ENCODE data around the gene CDH20. TPM values are rescaled to one million over a fixed set of nuclear protein-coding genes. Genes with fewer than 3 reads are reported as not detected.
A peak's percentile ranks its signal among the peaks of the same experiment; 100 is the strongest.

CDH20 gene
- total RNA-seq, 2 donors from 2014 or later = 0.28 to 0.68 TPM

DNA sequence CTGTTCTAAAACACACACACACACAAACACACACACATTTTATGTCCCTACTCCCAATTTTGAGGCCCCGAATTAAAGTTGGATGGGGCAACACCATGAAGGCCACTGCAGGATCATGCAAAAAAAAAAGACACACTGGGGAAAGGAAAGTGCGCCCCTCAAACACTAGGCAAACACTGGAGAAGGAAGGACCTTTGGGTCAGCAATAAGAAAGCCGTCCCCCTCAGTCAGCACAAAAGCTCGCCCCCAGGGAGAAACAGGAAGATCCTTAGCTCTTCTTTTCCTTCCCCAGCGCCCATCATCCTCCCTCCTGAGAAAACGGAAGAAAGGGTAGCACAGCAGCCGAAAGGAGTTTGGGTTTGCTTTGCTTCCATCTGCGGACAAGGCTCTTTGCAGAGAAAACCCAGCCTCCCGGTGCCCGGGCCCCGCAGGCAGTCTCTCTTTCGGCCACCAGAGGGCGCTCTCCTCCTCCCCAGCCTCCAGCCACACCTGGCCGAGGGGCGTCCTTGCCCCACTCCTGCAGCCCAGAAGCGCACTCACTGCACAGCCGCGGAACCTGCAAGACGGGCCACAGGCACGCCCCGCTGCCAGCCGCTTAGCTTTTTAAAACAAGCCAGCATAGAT, 248.5 kb downstream of the CDH20 start:
- H3K27me3 ChIP-seq (replicated peaks; ENCODE audit: insufficient read depth) = no peaks in the 10 kb centered on the region
- H3K9me3 ChIP-seq = no peaks in the 10 kb centered on the region
- intact Hi-C loops (cut with DNase I) = loop anchor here (2.0 to 10.0 kb wide), 2 partner anchors 313 to 549 kb away; partner anchors contain the start of gene RNF152
- peak; percentile 77 for DNase-seq (ENCODE audit: low spot score)
- WGBS = 6% methylated on average over 22 of the region's 22 CpGs
- no peak for TF ChIP-seq POLR2A (IDR thresholded peaks at IDR 0.05)
- TF ChIP-seq, protein P1, sequence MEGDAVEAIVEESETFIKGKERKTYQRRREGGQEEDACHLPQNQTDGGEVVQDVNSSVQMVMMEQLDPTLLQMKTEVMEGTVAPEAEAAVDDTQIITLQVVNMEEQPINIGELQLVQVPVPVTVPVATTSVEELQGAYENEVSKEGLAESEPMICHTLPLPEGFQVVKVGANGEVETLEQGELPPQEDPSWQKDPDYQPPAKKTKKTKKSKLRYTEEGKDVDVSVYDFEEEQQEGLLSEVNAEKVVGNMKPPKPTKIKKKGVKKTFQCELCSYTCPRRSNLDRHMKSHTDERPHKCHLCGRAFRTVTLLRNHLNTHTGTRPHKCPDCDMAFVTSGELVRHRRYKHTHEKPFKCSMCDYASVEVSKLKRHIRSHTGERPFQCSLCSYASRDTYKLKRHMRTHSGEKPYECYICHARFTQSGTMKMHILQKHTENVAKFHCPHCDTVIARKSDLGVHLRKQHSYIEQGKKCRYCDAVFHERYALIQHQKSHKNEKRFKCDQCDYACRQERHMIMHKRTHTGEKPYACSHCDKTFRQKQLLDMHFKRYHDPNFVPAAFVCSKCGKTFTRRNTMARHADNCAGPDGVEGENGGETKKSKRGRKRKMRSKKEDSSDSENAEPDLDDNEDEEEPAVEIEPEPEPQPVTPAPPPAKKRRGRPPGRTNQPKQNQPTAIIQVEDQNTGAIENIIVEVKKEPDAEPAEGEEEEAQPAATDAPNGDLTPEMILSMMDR (IDR thresholded peaks at IDR 0.05) = peak; percentile 95 to 99 (median 97)
- TF ChIP-seq POLR2AphosphoS5 (IDR thresholded peaks at IDR 0.05) = peak; percentile 50
- H3K36me3 ChIP-seq = no peaks in the 10 kb centered on the region
- H3K4me1 ChIP-seq (replicated peaks) = no peaks in the 10 kb centered on the region
- peak overlapping the region; percentile 48 to 50 for H3K27ac ChIP-seq
- H3K4me3 ChIP-seq = peak overlapping the region; percentile 23 to 25

DNA sequence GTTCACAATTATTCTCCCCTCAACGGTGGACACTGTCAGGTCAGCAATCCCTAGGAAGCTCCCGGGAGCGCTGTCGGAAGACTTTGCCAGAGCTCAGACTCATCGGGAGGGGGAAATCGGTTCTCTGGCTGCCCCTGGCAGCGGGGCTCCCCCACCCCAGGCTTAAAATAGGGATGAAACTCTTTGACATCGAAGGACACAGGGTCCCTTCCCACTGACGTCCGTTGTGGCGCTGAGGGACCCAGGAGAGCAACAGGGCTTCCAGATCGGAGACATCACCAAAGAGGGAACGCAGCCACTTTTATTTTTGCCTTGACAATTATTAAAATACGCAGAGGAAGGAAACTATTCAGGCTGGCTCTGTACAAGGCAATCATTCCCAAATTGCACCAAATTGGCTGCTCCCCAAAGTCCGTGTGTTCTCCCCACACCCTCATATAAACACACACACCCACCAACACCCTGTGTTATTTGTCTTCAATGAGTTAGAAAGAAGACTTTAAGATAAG, 249.0 kb downstream of the CDH20 start:
- TF ChIP-seq, protein P1 (IDR thresholded peaks at IDR 0.05) = no peak
- no peak for TF ChIP-seq POLR2AphosphoS5 (IDR thresholded peaks at IDR 0.05)
- no peak for DNase-seq (ENCODE audit: low spot score)
- WGBS = 8% methylated on average over 15 of the region's 15 CpGs
- Histone ChIP-seq H3K27ac (peak overlapping the region; percentile 48 to 50), H3K4me3 (peak overlapping the region; percentile 23 to 25), H3K27me3 (replicated peaks; ENCODE audit: insufficient read depth) (no peaks in the 10 kb centered on the region), H3K9me3 (no peaks in the 10 kb centered on the region), H3K4me1 (replicated peaks) (no peaks in the 10 kb centered on the region), H3K36me3 (no peaks in the 10 kb centered on the region)
- intact Hi-C loops (cut with DNase I) = loop anchor here (2.0 to 10.0 kb wide), 2 partner anchors 313 to 549 kb away; partner anchors contain the start of gene RNF152

DNA sequence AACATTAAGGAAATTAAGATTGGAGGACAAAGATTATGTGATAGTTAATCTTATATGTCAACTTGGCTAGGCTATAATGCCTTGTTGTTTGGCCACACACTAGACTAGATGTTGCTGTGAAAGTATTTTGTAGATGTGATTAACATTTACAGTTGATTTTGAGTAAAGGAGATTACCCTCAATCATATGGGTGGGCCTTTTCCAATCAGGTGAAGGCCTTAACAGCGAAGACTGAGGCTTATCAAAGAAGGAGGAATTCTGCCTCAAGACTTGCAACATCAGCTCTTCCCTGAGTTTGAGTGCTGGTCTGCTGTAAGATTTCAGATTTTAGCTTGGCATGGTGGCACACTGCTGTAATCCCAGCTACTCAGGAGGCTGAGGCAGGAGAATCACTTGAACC, 250.3 kb downstream of the CDH20 start:
- Histone ChIP-seq H3K27ac (no peak overlapping the region), H3K27me3 (replicated peaks; ENCODE audit: insufficient read depth) (no peaks in the 10 kb centered on the region), H3K36me3 (no peaks in the 10 kb centered on the region), H3K4me3 (no peak overlapping the region), H3K4me1 (replicated peaks) (no peaks in the 10 kb centered on the region), H3K9me3 (no peaks in the 10 kb centered on the region)
- 95% methylated on average over 1 of the region's 1 CpG for WGBS
- TF ChIP-seq, protein P1 (IDR thresholded peaks at IDR 0.05) = no peak
- TF ChIP-seq POLR2AphosphoS5 (IDR thresholded peaks at IDR 0.05) (no peak), POLR2A (IDR thresholded peaks at IDR 0.05) (no peak)
- no peak for DNase-seq (ENCODE audit: low spot score)
- intact Hi-C loops (cut with DNase I) = loop anchor here (2.0 to 10.0 kb wide), 2 partner anchors 311 to 547 kb away; partner anchors contain the start of gene RNF152

DNA sequence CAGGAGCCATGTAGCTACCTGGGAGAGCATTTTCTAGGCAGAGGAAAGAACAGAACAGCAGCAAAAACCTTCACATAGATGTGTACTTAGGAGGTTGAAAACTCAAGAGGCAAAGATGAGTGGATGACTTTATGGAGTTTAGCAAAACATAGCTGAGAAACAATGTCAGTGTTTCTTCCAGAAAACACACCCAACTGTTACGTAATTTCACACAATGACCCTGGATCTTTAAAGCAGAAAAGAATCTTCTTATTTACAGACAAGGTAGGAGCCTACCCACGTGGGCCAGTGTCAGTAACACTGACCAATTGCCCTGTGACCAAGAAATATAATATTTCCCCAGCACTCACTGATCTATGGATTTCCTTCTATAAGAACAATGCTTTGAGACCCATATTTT, 254.6 kb downstream of the CDH20 start:
- intact Hi-C loops (cut with DNase I) = loop anchor here (10.0 kb wide), 1 partner anchor 307 kb away; the partner anchor contains the start of gene RNF152
- TF ChIP-seq POLR2A (IDR thresholded peaks at IDR 0.05) = no peak
- TF ChIP-seq, protein P1 (IDR thresholded peaks at IDR 0.05) = no peak
- no peak for TF ChIP-seq POLR2AphosphoS5 (IDR thresholded peaks at IDR 0.05)
- H3K36me3 ChIP-seq = no peaks in the 10 kb centered on the region
- H3K4me3 ChIP-seq = no peak overlapping the region
- WGBS = 53% methylated on average over 2 of the region's 2 CpGs
- no peak overlapping the region for H3K27ac ChIP-seq
- no peaks in the 10 kb centered on the region for H3K9me3 ChIP-seq
- H3K4me1 ChIP-seq (replicated peaks) = no peaks in the 10 kb centered on the region
- DNase-seq (ENCODE audit: low spot score) = no peak
- H3K27me3 ChIP-seq (replicated peaks; ENCODE audit: insufficient read depth) = no peaks in the 10 kb centered on the region

Measured in prostate gland (tissue), 2 donors.